K562 (cell line): ENCODE data around the gene SCAP. TPM values are rescaled to one million over a fixed set of nuclear protein-coding genes. Genes with fewer than 3 reads are reported as not detected.

Experiments used
- CEBPB ChIP-seq: fragments of 450-650 bp; IDR thresholded peaks from 2 replicates; pipeline ENCODE4 v1.6.1; 2016; ENCODE audit warnings: missing genetic modification characterization, missing compliant biosample characterization
- CREBBP ChIP-seq: IDR thresholded peaks from one replicate; pipeline ENCODE4 v1.6.1; 2012; ENCODE audit warnings: low read depth, mild to moderate bottlenecking, control low read depth, inconsistent platforms, low read length
- ERF ChIP-seq: fragments of 450-650 bp; formaldehyde crosslinking; IDR thresholded peaks from 2 replicates; pipeline ENCODE4 v1.4.0; 2020; ENCODE audit warnings: mild to moderate bottlenecking, mixed read lengths
- FOXK1 ChIP-seq: sonication (generic); formaldehyde crosslinking; IDR thresholded peaks from 2 replicates; pipeline ENCODE4 v1.8.0; 2022; ENCODE audit warnings: missing genetic modification reagents, mild to moderate bottlenecking, borderline replicate concordance
- HMG20A ChIP-seq: fragments of 450-650 bp; formaldehyde crosslinking; conservative IDR thresholded peaks from 2 replicates; pipeline ENCODE4 v1.4.0; 2020; ENCODE audit warnings: mild to moderate bottlenecking, mixed read lengths
- KAT2B ChIP-seq: IDR thresholded peaks from one replicate; pipeline ENCODE4 v1.6.1; 2012; ENCODE audit warnings: low read depth, mild to moderate bottlenecking, control low read depth, inconsistent platforms, low read length, moderate library complexity
- KLF1 ChIP-seq: fragments of 450-650 bp; IDR thresholded peaks from 2 replicates; pipeline ENCODE4 v1.6.1; 2016; ENCODE audit warnings: missing genetic modification characterization, missing compliant biosample characterization
- MTF1 ChIP-seq: fragments of 250-450 bp; sonication (Bioruptor Pico); IDR thresholded peaks from 2 replicates; pipeline ENCODE4 v1.9.0; 2021; ENCODE audit warnings: moderate library complexity, mild to moderate bottlenecking, inconsistent platforms, borderline replicate concordance
- NCOA4 ChIP-seq: fragments of 450-650 bp; IDR thresholded peaks from 2 replicates; pipeline ENCODE4 v1.6.1; 2018; ENCODE audit warnings: mild to moderate bottlenecking; ENCODE audit not compliant: partially characterized antibody
- NFXL1 ChIP-seq: fragments of 450-650 bp; formaldehyde crosslinking; IDR thresholded peaks from 2 replicates; pipeline ENCODE4 v1.4.0; 2021; ENCODE audit warnings: mild to moderate bottlenecking
- RB1 ChIP-seq: fragments of 450-650 bp; IDR thresholded peaks from 2 replicates; pipeline ENCODE4 v1.6.1; 2017; ENCODE audit warnings: low read depth, mild to moderate bottlenecking
- SMAD3 ChIP-seq: fragments of 450-650 bp; formaldehyde crosslinking; conservative IDR thresholded peaks from 2 replicates; pipeline ENCODE4 v1.4.0; 2020; ENCODE audit warnings: mild to moderate bottlenecking
- SMARCA4 ChIP-seq: fragments of 450-650 bp; IDR thresholded peaks from 2 replicates; pipeline ENCODE4 v1.6.1; 2016
- polyA plus RNA-seq, 8 experiments: library from polyadenylated mRNA; depleted of rRNA in 4 of 8; stranded (reverse) in 5 of 8; unstranded in 3 of 8; fragments of >200 nt; fragmentation: Nextera tagmentation in 2 of 8; fragmentation: Illumina TruSeq in 1 of 8; extraction: Ambion mirVana in 2 of 8; extraction: Trizol in 1 of 8; gene quantifications; 2 replicates each; pipeline versions ENCODE4 v1.2.1 to v1.2.3, GENCODE V29; 2011 to 2014; ENCODE audit warnings: inconsistent platforms in 1 of 8, missing spikeins in 1 of 8
- total RNA-seq, 7 experiments: library from RNA; depleted of rRNA in 6 of 7; stranded (reverse); fragments of >200 nt in 6 of 7; fragmentation: Illumina TruSeq in 2 of 7; extraction: Trizol in 2 of 7; gene quantifications; 2 replicates each; pipeline versions ENCODE4 v1.2.1 to v1.2.3, GENCODE V29; 2011 to 2021; ENCODE audit warnings: low replicate concordance in 1 of 7
- TF ChIP-seq, protein P1 (sequence below): sonication (generic); formaldehyde crosslinking; IDR thresholded peaks from 2 replicates; pipeline ENCODE4 v1.4.0; 2020; ENCODE audit warnings: mild to moderate bottlenecking, missing genetic modification reagents
- TF ChIP-seq, protein P2 (sequence below): fragments of 450-650 bp; formaldehyde crosslinking; IDR thresholded peaks from 2 replicates; pipeline ENCODE4 v1.4.0; 2022; ENCODE audit warnings: mild to moderate bottlenecking, moderate library complexity
- TF ChIP-seq, protein P3 (sequence below): fragments of 450-650 bp; IDR thresholded peaks from 2 replicates; pipeline ENCODE4 v1.6.1; 2016; ENCODE audit warnings: mild to moderate bottlenecking
- TF ChIP-seq, protein P4 (sequence below): fragments of 250-450 bp; sonication (Bioruptor Pico); IDR thresholded peaks from 2 replicates; pipeline ENCODE4 v1.5.0; 2021
- TF ChIP-seq, protein P5 (sequence below): IDR thresholded peaks from 3 replicates; pipeline ENCODE4 v1.6.1; 2011; ENCODE audit warnings: borderline replicate concordance, mild to moderate bottlenecking; ENCODE audit not compliant: insufficient read length, insufficient read depth
- TF ChIP-seq, protein P6 (sequence below): fragments of 450-650 bp; formaldehyde crosslinking; IDR thresholded peaks from 2 replicates; pipeline ENCODE4 v1.4.0; 2022; ENCODE audit warnings: missing genetic modification characterization

The SCAP gene
- total and polyA plus RNA-seq, 9 of the 15 experiments (the other 6 are each of a cell fraction or from before 2014, with no cell fraction given), result 2.6 to 104 (median 37.8) TPM

DNA sequence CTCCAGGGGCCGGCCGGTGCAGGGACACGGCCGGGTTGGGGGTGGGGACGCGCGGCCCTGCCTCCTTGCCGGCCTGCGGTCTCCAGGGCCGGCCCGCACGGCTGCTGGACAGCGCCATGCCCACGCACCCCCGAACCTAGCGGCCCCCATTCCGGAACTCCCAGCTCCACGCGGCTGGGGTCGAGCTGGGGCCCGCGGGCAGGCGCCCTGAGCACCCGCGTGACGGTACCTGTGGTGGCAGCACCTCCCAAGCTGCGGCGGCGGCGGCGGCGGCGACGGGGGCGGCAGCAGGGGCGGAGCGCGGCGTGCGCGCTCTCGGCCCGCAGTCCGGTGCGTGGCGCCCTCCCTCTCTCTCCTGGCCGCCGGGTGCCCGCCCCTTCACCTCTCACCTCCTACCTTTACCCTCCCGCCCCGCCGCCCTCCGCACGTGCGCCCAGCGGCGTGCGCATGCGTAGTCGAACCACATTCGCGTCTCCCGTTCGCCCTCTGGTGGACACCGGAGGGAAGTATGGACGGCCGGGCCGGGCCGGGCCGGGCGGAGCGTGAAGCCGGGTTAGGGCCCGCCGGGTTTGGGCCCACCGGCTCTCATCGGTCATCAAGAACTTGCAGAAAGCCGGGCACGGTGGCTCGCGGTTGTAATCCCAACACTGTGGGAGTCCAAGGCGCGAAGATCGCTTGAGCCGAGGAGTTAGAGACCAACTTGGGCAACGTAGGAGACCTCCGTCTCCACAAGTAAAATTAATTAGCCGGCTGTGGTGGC, at the start of gene SCAP (continued):
- TF ChIP-seq, protein P1, sequence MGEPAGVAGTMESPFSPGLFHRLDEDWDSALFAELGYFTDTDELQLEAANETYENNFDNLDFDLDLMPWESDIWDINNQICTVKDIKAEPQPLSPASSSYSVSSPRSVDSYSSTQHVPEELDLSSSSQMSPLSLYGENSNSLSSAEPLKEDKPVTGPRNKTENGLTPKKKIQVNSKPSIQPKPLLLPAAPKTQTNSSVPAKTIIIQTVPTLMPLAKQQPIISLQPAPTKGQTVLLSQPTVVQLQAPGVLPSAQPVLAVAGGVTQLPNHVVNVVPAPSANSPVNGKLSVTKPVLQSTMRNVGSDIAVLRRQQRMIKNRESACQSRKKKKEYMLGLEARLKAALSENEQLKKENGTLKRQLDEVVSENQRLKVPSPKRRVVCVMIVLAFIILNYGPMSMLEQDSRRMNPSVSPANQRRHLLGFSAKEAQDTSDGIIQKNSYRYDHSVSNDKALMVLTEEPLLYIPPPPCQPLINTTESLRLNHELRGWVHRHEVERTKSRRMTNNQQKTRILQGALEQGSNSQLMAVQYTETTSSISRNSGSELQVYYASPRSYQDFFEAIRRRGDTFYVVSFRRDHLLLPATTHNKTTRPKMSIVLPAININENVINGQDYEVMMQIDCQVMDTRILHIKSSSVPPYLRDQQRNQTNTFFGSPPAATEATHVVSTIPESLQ (CRISPR knock-in tag), result peak; percentile 13; the same call in 1 of the 2 replicates
- TF ChIP-seq NFXL1 (CRISPR knock-in tag) (no peak), FOXK1 (CRISPR knock-in tag) (no peak), KAT2B (no peak), NCOA4 (no peak), ERF (CRISPR knock-in tag) (peak; percentile 61; the same call in 1 of the 2 replicates), CEBPB (tag) (no peak), HMG20A (CRISPR knock-in tag) (no peak), MTF1 (CRISPR knock-in tag) (no peak), KLF1 (tag) (peak; percentile 86; the same call in 1 of the 2 replicates), SMARCA4 (no peak), RB1 (peak; percentile 96), SMAD3 (CRISPR knock-in tag) (no peak), CREBBP (no peak)
- TF ChIP-seq, protein P2, sequence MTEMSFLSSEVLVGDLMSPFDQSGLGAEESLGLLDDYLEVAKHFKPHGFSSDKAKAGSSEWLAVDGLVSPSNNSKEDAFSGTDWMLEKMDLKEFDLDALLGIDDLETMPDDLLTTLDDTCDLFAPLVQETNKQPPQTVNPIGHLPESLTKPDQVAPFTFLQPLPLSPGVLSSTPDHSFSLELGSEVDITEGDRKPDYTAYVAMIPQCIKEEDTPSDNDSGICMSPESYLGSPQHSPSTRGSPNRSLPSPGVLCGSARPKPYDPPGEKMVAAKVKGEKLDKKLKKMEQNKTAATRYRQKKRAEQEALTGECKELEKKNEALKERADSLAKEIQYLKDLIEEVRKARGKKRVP (CRISPR knock-in tag), result 0 out of 2 replicates have a peak, but pooled peaks have one; percentile 56
- TF ChIP-seq, protein P3, sequence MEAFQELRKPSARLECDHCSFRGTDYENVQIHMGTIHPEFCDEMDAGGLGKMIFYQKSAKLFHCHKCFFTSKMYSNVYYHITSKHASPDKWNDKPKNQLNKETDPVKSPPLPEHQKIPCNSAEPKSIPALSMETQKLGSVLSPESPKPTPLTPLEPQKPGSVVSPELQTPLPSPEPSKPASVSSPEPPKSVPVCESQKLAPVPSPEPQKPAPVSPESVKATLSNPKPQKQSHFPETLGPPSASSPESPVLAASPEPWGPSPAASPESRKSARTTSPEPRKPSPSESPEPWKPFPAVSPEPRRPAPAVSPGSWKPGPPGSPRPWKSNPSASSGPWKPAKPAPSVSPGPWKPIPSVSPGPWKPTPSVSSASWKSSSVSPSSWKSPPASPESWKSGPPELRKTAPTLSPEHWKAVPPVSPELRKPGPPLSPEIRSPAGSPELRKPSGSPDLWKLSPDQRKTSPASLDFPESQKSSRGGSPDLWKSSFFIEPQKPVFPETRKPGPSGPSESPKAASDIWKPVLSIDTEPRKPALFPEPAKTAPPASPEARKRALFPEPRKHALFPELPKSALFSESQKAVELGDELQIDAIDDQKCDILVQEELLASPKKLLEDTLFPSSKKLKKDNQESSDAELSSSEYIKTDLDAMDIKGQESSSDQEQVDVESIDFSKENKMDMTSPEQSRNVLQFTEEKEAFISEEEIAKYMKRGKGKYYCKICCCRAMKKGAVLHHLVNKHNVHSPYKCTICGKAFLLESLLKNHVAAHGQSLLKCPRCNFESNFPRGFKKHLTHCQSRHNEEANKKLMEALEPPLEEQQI, result no peak
- TF ChIP-seq, protein P4, sequence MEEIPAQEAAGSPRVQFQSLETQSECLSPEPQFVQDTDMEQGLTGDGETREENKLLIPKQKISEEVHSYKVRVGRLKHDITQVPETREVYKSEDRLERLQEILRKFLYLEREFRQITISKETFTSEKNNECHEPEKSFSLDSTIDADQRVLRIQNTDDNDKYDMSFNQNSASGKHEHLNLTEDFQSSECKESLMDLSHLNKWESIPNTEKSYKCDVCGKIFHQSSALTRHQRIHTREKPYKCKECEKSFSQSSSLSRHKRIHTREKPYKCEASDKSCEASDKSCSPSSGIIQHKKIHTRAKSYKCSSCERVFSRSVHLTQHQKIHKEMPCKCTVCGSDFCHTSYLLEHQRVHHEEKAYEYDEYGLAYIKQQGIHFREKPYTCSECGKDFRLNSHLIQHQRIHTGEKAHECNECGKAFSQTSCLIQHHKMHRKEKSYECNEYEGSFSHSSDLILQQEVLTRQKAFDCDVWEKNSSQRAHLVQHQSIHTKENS (CRISPR knock-in tag), result no peak
- TF ChIP-seq, protein P5, sequence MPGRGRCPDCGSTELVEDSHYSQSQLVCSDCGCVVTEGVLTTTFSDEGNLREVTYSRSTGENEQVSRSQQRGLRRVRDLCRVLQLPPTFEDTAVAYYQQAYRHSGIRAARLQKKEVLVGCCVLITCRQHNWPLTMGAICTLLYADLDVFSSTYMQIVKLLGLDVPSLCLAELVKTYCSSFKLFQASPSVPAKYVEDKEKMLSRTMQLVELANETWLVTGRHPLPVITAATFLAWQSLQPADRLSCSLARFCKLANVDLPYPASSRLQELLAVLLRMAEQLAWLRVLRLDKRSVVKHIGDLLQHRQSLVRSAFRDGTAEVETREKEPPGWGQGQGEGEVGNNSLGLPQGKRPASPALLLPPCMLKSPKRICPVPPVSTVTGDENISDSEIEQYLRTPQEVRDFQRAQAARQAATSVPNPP, result no peak
- TF ChIP-seq, protein P6, sequence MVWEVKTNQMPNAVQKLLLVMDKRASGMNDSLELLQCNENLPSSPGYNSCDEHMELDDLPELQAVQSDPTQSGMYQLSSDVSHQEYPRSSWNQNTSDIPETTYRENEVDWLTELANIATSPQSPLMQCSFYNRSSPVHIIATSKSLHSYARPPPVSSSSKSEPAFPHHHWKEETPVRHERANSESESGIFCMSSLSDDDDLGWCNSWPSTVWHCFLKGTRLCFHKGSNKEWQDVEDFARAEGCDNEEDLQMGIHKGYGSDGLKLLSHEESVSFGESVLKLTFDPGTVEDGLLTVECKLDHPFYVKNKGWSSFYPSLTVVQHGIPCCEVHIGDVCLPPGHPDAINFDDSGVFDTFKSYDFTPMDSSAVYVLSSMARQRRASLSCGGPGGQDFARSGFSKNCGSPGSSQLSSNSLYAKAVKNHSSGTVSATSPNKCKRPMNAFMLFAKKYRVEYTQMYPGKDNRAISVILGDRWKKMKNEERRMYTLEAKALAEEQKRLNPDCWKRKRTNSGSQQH (CRISPR knock-in tag), result no peak
